ENCODE results near the gene GPR39.

The GPR39 gene

DNA sequence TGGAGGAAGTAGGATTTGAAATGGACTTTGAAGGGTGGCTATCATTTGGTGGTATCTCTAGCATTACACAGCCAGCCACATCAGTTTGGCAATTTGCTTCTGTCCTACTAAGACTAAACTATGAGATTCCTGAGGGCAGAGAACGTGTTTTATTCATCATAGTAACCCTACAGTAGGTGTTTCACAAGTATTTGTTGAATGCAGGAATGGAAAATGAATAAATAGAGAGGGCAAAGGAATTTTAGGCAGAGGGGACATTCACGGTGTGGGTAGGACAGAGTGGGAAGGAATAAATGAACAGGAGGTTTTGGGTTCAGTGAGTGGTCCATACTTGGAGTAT lies 15.7 kb upstream of the GPR39 start:
- no peak for DNase-seq
- Mint-ChIP-seq H3K4me1 (no peaks in the 10 kb centered on the region), H3K36me3 (ENCODE audit: low read depth) (no peaks in the 10 kb centered on the region), H3K27ac (no peak overlapping the region), H3K27me3 (ENCODE audit: low read depth, poor library complexity) (peaks cover 19% of the 10 kb centered on the region), H3K4me3 (no peak overlapping the region), H3K9me3 (no peaks in the 10 kb centered on the region)
- TF ChIP-seq, protein P1, sequence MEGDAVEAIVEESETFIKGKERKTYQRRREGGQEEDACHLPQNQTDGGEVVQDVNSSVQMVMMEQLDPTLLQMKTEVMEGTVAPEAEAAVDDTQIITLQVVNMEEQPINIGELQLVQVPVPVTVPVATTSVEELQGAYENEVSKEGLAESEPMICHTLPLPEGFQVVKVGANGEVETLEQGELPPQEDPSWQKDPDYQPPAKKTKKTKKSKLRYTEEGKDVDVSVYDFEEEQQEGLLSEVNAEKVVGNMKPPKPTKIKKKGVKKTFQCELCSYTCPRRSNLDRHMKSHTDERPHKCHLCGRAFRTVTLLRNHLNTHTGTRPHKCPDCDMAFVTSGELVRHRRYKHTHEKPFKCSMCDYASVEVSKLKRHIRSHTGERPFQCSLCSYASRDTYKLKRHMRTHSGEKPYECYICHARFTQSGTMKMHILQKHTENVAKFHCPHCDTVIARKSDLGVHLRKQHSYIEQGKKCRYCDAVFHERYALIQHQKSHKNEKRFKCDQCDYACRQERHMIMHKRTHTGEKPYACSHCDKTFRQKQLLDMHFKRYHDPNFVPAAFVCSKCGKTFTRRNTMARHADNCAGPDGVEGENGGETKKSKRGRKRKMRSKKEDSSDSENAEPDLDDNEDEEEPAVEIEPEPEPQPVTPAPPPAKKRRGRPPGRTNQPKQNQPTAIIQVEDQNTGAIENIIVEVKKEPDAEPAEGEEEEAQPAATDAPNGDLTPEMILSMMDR (IDR thresholded peaks at IDR 0.05): no peak

DNA sequence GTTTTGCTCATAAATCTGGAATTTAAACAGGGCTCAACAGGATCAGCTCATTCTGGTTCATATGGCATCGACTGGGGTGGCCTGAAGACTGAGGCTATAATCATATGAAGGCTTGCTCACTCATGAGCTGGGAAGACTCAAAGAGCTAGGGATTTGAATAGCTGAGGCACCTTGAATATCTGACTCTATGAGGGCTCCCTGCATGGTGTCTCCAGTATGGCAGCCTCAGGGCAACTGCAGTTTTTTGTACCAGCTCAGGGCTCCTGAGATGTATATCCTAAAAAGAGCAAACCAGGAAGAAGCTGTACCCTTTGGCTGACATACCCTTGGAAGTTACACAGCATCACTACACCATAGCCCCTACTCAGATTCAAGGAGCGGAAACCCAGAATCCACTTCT lies 15.3 kb upstream of the GPR39 start:
- TF ChIP-seq, protein P1 (IDR thresholded peaks at IDR 0.05): no peak
- H3K27me3 Mint-ChIP-seq (ENCODE audit: low read depth, poor library complexity): peaks cover 20% of the 10 kb centered on the region
- no peaks in the 10 kb centered on the region for H3K9me3 Mint-ChIP-seq
- DNase-seq: no peak
- H3K36me3 Mint-ChIP-seq (ENCODE audit: low read depth): no peaks in the 10 kb centered on the region
- H3K27ac Mint-ChIP-seq: no peak overlapping the region
- H3K4me1 Mint-ChIP-seq: no peaks in the 10 kb centered on the region
- H3K4me3 Mint-ChIP-seq: no peak overlapping the region

DNA sequence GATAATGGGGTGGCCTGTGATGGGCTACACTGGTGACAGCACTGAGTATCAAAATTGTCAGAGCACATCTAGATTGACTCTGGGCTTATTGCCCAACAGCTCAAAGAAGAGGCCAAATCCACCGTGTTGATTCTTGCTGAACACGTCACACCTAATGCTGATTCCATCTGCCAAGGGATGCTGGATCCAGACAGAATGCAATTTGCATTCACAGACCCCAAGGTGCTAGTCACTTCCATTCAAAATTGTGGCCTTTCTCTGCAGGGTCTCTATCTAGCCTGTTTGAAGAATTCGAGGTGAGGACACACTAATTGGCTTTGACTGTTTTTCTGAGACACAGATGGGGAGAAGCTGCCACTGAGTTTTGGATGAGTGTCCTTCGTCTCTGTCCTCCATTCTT lies 13.5 kb upstream of the GPR39 start:
- DNase-seq: no peak

DNA sequence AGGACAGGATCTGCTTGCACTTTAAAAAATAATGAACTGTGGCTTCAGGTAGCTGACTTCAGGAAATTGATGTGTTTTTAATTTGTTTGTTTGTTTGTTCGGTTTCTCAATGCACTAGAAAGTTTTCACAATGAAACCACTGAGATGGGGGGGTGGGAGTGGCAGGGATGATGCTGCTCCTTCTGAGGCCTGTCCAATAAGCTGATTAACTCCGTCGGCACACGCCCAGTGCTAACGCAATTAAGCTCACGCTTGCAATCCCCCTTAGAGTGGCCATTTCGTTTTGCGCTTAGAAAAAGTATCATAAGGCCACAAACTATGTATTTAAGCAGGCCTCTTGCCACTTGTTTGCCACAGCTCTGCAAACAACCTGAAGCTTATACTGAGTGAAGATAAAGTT lies 12.5 kb upstream of the GPR39 start:
- Mint-ChIP-seq H3K27me3 (ENCODE audit: low read depth, poor library complexity) (peaks cover 16% of the 10 kb centered on the region), H3K4me3 (no peak overlapping the region), H3K9me3 (no peaks in the 10 kb centered on the region), H3K27ac (no peak overlapping the region), H3K36me3 (ENCODE audit: low read depth) (no peaks in the 10 kb centered on the region), H3K4me1 (no peaks in the 10 kb centered on the region)
- TF ChIP-seq, protein P1 (IDR thresholded peaks at IDR 0.05): no peak
- no peak for DNase-seq

More for the DNA sequence above, 13.5 kb upstream of the GPR39 start:
- Mint-ChIP-seq H3K36me3 (ENCODE audit: low read depth) (no peaks in the 10 kb centered on the region), H3K27ac (no peak overlapping the region), H3K4me3 (no peak overlapping the region), H3K9me3 (no peaks in the 10 kb centered on the region), H3K4me1 (no peaks in the 10 kb centered on the region), H3K27me3 (ENCODE audit: low read depth, poor library complexity) (peaks cover 16% of the 10 kb centered on the region)
- TF ChIP-seq, protein P1 (IDR thresholded peaks at IDR 0.05): no peak

DNA sequence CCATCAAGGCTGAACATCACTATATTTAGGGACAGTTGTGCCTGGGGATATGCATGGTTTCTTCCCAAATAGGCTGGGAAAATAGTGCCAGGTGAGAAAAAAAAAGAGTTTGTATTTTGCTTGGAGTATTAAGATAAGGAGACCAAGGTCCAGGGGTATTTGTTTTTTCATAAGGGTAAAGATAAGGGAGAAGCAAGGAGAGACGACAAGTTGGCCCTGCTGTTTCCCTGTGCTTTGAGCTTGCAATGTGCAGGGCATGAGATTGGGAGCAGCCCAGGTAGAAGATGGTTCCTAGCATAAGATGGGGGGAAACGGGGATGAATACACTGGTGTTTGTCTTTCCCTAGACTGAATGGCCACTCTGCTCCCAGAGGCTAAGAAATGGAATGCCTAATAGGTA lies 8.8 kb upstream of the GPR39 start:
- Mint-ChIP-seq H3K4me3 (no peak overlapping the region), H3K9me3 (no peaks in the 10 kb centered on the region), H3K27me3 (ENCODE audit: low read depth, poor library complexity) (peaks cover 9% of the 10 kb centered on the region), H3K4me1 (no peaks in the 10 kb centered on the region), H3K36me3 (ENCODE audit: low read depth) (no peaks in the 10 kb centered on the region), H3K27ac (no peak overlapping the region)
- DNase-seq: no peak
- TF ChIP-seq, protein P1 (IDR thresholded peaks at IDR 0.05): no peak

DNA sequence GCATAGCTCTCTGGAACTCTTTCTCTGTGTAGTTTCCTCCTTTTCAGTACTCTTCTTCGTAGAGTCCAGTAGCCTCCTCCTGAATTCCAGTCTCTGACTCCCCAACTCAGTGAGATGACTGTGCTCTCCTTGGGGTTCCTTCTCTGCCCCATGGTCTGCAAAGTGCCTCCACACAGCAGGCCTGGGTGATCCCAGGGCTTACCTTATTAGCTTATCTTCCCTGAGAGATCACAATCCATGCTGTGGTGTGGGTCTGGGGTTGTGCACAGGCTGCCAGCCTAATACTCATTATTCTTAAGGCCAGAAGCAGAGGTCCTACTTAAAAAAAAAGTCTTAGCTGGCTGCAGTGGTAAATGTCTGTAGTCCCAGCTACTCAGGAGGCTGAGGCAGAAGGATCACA lies 4.6 kb upstream of the GPR39 start:
- peaks cover 19% of the 10 kb centered on the region for H3K4me1 Mint-ChIP-seq
- H3K27ac Mint-ChIP-seq: peak overlapping the region; percentile 52
- H3K4me3 Mint-ChIP-seq: no peak overlapping the region
- DNase-seq: no peak
- H3K9me3 Mint-ChIP-seq: no peaks in the 10 kb centered on the region
- H3K27me3 Mint-ChIP-seq (ENCODE audit: low read depth, poor library complexity): peaks cover 32% of the 10 kb centered on the region
- TF ChIP-seq, protein P1 (IDR thresholded peaks at IDR 0.05): no peak
- no peaks in the 10 kb centered on the region for H3K36me3 Mint-ChIP-seq (ENCODE audit: low read depth)
